ENCODE data around the gene CCDC39. TPM values are rescaled to one million over a fixed set of nuclear protein-coding genes. Genes with fewer than 3 reads are reported as not detected.

Gene CCDC39
- total RNA-seq, 2 donors from 2014 or later, result not detected

Other genes starting within 250 kb of the CCDC39 start
- gene TTC14, start 77.3 kb downstream of the CCDC39 start, total RNA-seq, result 10 to 100 TPM; 10.6 to 20.4 TPM
- 100 to 1,000 TPM; 147 to 168 TPM for gene FXR1, start 233.2 kb upstream of the CCDC39 start, total RNA-seq